Keratinocyte (primary cell): ENCODE measurements around the gene SLX4IP. TPM values are rescaled to one million over a fixed set of nuclear protein-coding genes. Genes with fewer than 3 reads are reported as not detected.
A peak's percentile ranks its signal among the peaks of the same experiment; 100 is the strongest.

Experiments used
- DNase-seq: peaks from one replicate; pipeline ENCODE4 v3.0.0-alpha.2; 2011; ENCODE audit warnings: low read depth, missing footprints, low spot score
- FAIRE-seq: peaks from 2 replicates; lab custom pipeline; 2011; peaks lifted over from hg19 to GRCh38; lab: Jason Lieb, UNC
- H2AFZ ChIP-seq: 2 replicates; pipeline ENCODE4 v1.6.0; 2012; ENCODE audit warnings: low read length, control low read depth, inconsistent platforms; ENCODE audit not compliant: control insufficient read depth
- H3K27ac ChIP-seq: 2 replicates; pipeline ENCODE4 v1.5.1; 2011; ENCODE audit warnings: low read length; ENCODE audit not compliant: control insufficient read depth, insufficient read depth
- H3K27me3 ChIP-seq: 3 replicates; pipeline ENCODE4 v1.6.0; 2011; ENCODE audit warnings: low read length; ENCODE audit not compliant: control insufficient read depth, insufficient read depth; ENCODE audit errors: extremely low read depth
- H3K36me3 ChIP-seq, 2 experiments: 2 replicates in 1 of 2; 3 replicates in 1 of 2; pipeline ENCODE4 v1.5.1; 2011; ENCODE audit warnings: low read length in 2 of 2, mild to moderate bottlenecking in 1 of 2; ENCODE audit not compliant: control insufficient read depth in 2 of 2, insufficient read depth in 2 of 2; ENCODE audit errors: extremely low read depth in 1 of 2
- H3K4me1 ChIP-seq: 3 replicates; pipeline ENCODE4 v1.5.1; 2011; ENCODE audit warnings: low read length; ENCODE audit not compliant: control insufficient read depth, insufficient read depth; ENCODE audit errors: extremely low read depth
- H3K4me2 ChIP-seq: 3 replicates; pipeline ENCODE4 v1.6.0; 2011; ENCODE audit warnings: low read depth, low read length; ENCODE audit not compliant: control insufficient read depth, insufficient read depth; ENCODE audit errors: extremely low read depth
- H3K4me3 ChIP-seq, 3 experiments: fragments of 200-600 bp in 1 of 3; sonication (generic) in 1 of 3; 2 replicates in 2 of 3; 3 replicates in 1 of 3; pipeline ENCODE4 v1.5.1; 2011 to 2016; ENCODE audit warnings: low read length in 3 of 3, mild to moderate bottlenecking in 3 of 3, control low read depth in 2 of 3, inconsistent platforms in 1 of 3, low read depth in 1 of 3, mixed read lengths in 1 of 3, mixed run types in 1 of 3, moderate library complexity in 1 of 3; ENCODE audit not compliant: control insufficient read depth in 2 of 3, insufficient read depth in 2 of 3; ENCODE audit errors: extremely low read depth in 1 of 3
- H3K79me2 ChIP-seq: 2 replicates; pipeline ENCODE4 v1.6.0; 2012; ENCODE audit warnings: low read length; ENCODE audit not compliant: control insufficient read depth, insufficient read depth
- H3K9ac ChIP-seq: 3 replicates; pipeline ENCODE4 v1.6.0; 2011; ENCODE audit warnings: low read length; ENCODE audit not compliant: control insufficient read depth, insufficient read depth; ENCODE audit errors: extremely low read depth
- H3K9me1 ChIP-seq: 3 replicates; pipeline ENCODE4 v1.6.0; 2011; ENCODE audit warnings: low read length; ENCODE audit not compliant: control insufficient read depth, insufficient read depth; ENCODE audit errors: extremely low read depth
- H3K9me3 ChIP-seq: 2 replicates; pipeline ENCODE4 v1.5.1; 2012; ENCODE audit warnings: low read depth, low read length; ENCODE audit not compliant: control insufficient read depth
- H4K20me1 ChIP-seq: 3 replicates; pipeline ENCODE4 v1.6.0; 2011; ENCODE audit warnings: low read length; ENCODE audit not compliant: control insufficient read depth, insufficient read depth; ENCODE audit errors: extremely low read depth
- CTCF ChIP-seq, 3 experiments: IDR thresholded peaks in 1 of 3; conservative IDR thresholded peaks in 1 of 3; optimal IDR thresholded peaks in 1 of 3; 2 replicates in 2 of 3; 3 replicates in 1 of 3; pipeline versions ENCODE3 to v1.5.1; 2011; ENCODE audit warnings: low read length in 3 of 3, mild to moderate bottlenecking in 3 of 3, moderate library complexity in 2 of 3, control low read depth in 1 of 3, inconsistent platforms in 1 of 3; ENCODE audit not compliant: insufficient read depth in 2 of 3; ENCODE audit errors: extremely low read depth in 1 of 3
- EZH2 ChIP-seq: IDR thresholded peaks from one replicate; pipeline ENCODE4 v1.6.1; 2012; ENCODE audit warnings: inconsistent platforms, mild to moderate bottlenecking, low read length, moderate library complexity
- dilution Hi-C: fragments of 300-500 bp; cut with MboI; formaldehyde crosslinking; loops from one replicate; pipeline ENCODE4 v1.7.0; 2020; ENCODE audit warnings: low sequenced_read_pairs; ENCODE audit not compliant: extremely low pct_ligation_motif_present
- polyA plus RNA-seq, 5 experiments: library from polyadenylated mRNA; depleted of rRNA in 3 of 5; stranded (reverse) in 3 of 5; stranded (forward) in 1 of 5; unstranded in 1 of 5; fragments of >200 nt; gene quantifications; 1 replicate in 1 of 5; 2 replicates in 3 of 5; 3 replicates in 1 of 5; pipeline versions ENCODE4 v1.2.1 to v1.2.3, GENCODE V29; 2011 to 2012; ENCODE audit warnings: missing spikeins in 2 of 5, low read depth in 1 of 5, low replicate concordance in 1 of 5

The SLX4IP gene
- polyA plus RNA-seq, 1 donor (not counting 4 experiments of a cell fraction or from before 2014, with no cell fraction given), result 3.0 TPM

GRCh38 chr20:10433623-10434466 lies 1.3 kb upstream of the SLX4IP start, which contains the start of gene MKKS:
MKKS (minus strand) TSS chr20:10434222; CDS start chr20:10413514, 20,708 bp downstream.
- TF ChIP-seq CTCF (optimal IDR thresholded peaks at IDR 0.05 in 1 of 3, IDR thresholded peaks at IDR 0.05 in 1 of 3, conservative IDR thresholded peaks at IDR 0.05 in 1 of 3; ENCODE audit: extremely low read depth in 1 of 3, insufficient read depth in 2 of 3, low read length in 3 of 3) (no peak), EZH2 (no peak)

GRCh38 chr20:10434467-10434831 lies 656 bp upstream of the SLX4IP start:
- Histone ChIP-seq H2AFZ (peak overlapping the region; percentile 95), H3K9me1 (no peaks in the 10 kb centered on the region), H3K4me2 (peak overlapping the region; percentile 92), H3K9me3 (no peaks in the 10 kb centered on the region), H4K20me1 (no peaks in the 10 kb centered on the region), H3K4me3 (peak overlapping the region; percentile 85 to 99 (median 96)), H3K27me3 (no peaks in the 10 kb centered on the region), H3K79me2 (peaks cover 62% of the 10 kb centered on the region), H3K36me3 (peaks cover 0 to 2% of the 10 kb centered on the region in 2 experiments), H3K27ac (peak overlapping the region; percentile 99), H3K9ac (peak overlapping the region; percentile 95), H3K4me1 (peaks cover 28% of the 10 kb centered on the region)
- FAIRE-seq (peak; percentile 72), DNase-seq (peak; percentile 77)
- dilution Hi-C loops, result no loop called here
- TF ChIP-seq CTCF (optimal IDR thresholded peaks at IDR 0.05 in 1 of 3, IDR thresholded peaks at IDR 0.05 in 1 of 3, conservative IDR thresholded peaks at IDR 0.05 in 1 of 3; ENCODE audit: extremely low read depth in 1 of 3, insufficient read depth in 2 of 3, low read length in 3 of 3) (no peak), EZH2 (no peak)

More at GRCh38 chr20:10433623-10434466, 1.3 kb upstream of the SLX4IP start, which contains the start of gene MKKS:
- Histone ChIP-seq H3K79me2 (peaks cover 65% of the 10 kb centered on the region), H3K36me3 (peaks cover 2 to 4% of the 10 kb centered on the region in 2 experiments), H3K27ac (peak within 1 kb of the TSS; percentile 99), H3K4me2 (peak within 1 kb of the TSS; percentile 94), H3K9me1 (no peaks in the 10 kb centered on the region), H3K4me1 (peaks cover 33% of the 10 kb centered on the region), H3K9me3 (no peaks in the 10 kb centered on the region), H3K27me3 (no peaks in the 10 kb centered on the region), H4K20me1 (no peaks in the 10 kb centered on the region), H3K4me3 (peak within 1 kb of the TSS; percentile 85 to 99 (median 96)), H3K9ac (peak within 1 kb of the TSS; percentile 95), H2AFZ (peak within 1 kb of the TSS; percentile 95)
- FAIRE-seq (no peak), DNase-seq (no peak)
- dilution Hi-C loops, result no loop called here
